NCI-H510A (cell line): ENCODE data around the gene YOD1.

Experiments
- DNase-seq: peaks from one replicate; lab custom pipeline; 2025; lab: John Stamatoyannopoulos, UW

The YOD1 gene

GRCh38 chr1:207072233-207072632 lies 21.2 kb upstream of the YOD1 start:
- DNase-seq = no peak

GRCh38 chr1:207071426-207071825 lies 20.4 kb upstream of the YOD1 start:
- no peak for DNase-seq

- no peak for DNase-seq
Observed at GRCh38 chr1:207070811-207071210, 19.8 kb upstream of the YOD1 start.

GRCh38 chr1:207069858-207070506 lies 19.0 kb upstream of the YOD1 start:
- no peak for DNase-seq

GRCh38 chr1:207069061-207069460 lies 18.1 kb upstream of the YOD1 start:
- no peak for DNase-seq

- DNase-seq = no peak
Observed at GRCh38 chr1:207067665-207068064, 16.7 kb upstream of the YOD1 start.

GRCh38 chr1:207067185-207067584 lies 16.2 kb upstream of the YOD1 start:
- DNase-seq = no peak

GRCh38 chr1:207064561-207064960 lies 13.6 kb upstream of the YOD1 start:
- no peak for DNase-seq

GRCh38 chr1:207063014-207063413 lies 12.0 kb upstream of the YOD1 start:
- DNase-seq = no peak

DNA sequence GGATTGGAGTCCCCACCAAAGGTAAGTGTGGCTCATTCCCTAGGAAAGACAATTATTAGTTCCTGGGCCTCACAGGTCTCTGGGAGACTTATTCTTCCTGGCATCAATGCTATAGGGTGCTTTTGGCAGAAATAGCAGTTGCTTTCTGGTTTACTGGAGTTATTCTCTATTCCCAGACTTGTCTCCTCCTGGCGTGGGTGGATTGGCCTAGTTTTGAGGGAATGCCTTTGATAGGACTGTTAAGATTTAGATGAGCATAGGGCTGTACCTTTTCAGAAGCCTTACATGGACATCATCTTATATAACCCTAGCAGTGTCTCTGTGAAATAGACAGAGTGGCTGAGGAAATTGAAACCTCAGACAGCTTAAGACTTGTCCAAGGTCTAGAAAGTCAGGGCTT lies 11.1 kb upstream of the YOD1 start:
- DNase-seq = no peak

- DNase-seq = no peak
Observed at GRCh38 chr1:207060596-207060995, 9.6 kb upstream of the YOD1 start.

DNA sequence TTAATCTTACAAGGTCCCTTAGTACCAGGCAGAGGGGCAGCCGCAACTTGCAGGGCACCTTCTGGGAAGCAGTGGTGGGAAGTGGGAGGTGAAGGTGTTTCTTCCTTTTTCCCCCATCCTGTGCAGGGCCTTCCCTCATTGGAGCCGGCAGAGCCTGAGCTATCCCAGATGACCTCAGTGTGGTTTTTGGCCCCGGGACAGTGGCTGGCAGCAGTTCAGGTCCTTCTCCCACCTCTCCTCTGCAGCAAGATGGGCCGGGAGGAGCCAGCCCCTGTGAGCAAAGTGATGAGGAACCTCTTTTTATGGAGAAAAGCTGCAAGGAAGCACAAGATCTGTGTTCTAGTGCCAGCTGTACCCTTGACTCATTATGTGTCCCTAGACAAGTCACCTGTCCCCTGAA lies 8.9 kb upstream of the YOD1 start:
- no peak for DNase-seq

GRCh38 chr1:207058878-207059867 lies 8.2 kb upstream of the YOD1 start:
- peak; percentile 55 for DNase-seq

DNA sequence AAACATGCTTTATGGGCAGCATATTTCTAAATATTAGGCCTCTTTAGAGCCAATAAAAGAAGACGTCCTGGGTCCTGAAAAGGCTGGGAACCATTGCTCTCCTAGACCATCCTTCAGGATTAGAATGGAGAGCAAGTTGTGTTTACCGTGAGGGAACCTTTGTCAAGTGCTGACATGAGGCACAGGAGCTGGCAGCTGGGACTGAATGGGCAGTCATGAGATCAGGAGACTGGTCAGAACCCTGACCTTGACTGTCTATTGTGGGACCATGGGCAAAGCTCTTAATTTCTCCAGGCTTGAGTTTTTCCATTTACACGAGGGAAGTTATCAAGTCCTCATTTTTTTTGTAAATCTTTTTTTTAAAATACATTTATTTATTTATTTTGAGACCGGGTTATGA lies 7.2 kb upstream of the YOD1 start:
- DNase-seq = no peak

GRCh38 chr1:207056673-207057072 lies 5.7 kb upstream of the YOD1 start:
- no peak for DNase-seq

- DNase-seq = no peak
Observed at GRCh38 chr1:207055386-207056001, 4.5 kb upstream of the YOD1 start.

GRCh38 chr1:207054491-207054890 lies 3.5 kb upstream of the YOD1 start:
- no peak for DNase-seq

DNA sequence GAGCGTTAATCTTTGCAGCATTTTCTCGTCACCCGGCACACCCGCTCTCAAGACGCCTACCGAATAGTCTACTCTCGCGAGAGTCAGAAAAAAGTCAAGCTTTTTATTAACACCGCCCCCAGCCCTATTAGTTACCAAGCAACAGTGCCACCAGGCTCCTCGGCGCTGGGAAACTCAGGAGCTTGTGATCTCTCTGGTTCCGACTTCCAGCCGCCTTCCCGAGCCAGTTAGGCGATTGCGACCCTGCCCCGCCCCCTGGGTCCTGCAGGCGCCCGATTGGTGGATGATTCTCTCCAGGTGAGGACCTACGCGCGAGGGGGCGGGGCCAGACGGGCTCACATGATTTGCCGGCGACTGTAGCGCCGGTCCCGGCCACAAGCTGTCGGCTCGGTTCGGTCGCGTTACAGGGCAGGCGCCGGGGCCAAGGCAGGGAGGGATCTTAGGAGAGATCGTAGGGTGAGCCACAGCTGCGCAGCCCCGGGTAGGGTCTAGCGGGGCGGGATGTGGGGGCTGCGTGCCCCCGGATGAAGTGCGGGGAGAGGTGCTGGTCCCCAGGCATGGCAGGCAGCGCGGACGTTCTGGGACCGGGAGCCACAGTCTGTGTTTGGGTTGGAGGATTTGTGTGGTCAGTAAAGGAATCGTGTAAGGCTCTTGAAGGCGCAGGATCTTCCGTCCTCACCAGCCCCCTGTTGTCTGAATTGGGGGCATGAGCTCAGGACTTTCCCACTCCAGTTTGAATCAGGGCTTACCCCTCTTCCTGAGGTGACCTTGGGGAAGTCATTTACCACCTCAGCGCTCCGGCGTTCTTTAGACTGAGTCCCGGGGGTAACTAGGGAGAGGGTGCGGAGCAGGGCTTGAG lies 2.1 kb upstream of the YOD1 start, which contains the start of gene PFKFB2:
PFKFB2 (plus strand) TSS at position 365 of the 859 bp plus-strand sequence. CDS start 1,443 bp downstream, outside the sequence.
- peak; percentile 99 for DNase-seq

DNA sequence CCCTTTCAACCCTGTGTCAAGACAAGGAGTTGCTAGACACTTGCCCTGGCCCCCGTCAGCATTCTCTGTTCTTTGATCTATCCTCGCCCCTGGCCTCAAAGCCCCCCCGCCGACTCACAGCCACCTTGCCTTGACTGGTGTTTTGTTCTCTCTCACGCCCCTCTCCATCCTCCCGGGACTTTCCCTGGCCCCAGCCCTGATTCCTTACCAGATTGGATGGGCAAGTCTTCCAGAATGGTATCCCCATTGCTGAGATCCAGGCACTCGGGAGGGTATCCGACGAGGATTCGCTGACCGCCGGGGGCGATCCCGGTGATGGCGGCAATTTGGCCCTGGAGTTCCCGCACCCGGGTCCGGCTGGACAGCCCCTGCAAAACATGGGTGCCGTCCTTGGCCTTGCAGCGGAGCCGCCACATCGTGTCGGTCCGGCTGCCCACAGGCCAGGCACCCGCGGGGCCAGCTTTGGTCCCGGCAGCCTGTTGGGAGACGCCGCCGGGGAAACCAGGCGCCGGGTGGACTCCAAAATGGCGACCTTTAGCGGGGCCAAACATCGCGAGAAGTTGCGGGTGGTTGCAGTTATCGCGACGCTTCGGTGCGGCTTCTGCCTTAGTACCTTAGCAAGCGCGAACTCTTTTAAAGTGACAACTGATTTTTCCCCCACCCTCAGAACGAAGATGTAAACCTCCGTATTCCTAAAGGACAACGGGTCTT lies 373 bp downstream of the YOD1 start:
- DNase-seq = peak; percentile 88

DNA sequence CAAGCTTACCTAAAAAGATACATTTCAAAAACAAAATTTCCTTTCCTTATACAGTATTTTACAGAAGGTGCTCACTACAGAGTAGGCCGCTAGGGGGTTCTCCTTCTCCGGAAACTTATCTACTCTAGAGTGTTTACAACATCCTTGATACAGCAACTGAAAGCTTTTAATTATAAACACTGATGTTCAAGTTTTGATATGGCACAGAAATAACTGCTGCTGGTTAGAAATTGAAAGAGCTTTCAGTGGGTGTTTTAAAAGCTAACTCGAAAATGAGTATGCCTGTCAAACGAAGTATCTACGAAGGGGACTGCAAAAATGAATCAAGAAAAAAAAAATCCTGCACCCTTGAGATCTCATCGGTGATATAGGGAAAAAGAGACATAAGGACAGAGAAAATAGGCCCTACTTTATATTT lies 1.0 kb downstream of the YOD1 start:
- no peak for DNase-seq

GRCh38 chr1:207049514-207049913 lies 1.5 kb downstream of the YOD1 start:
- DNase-seq = no peak
